Measurements from ENCODE around the gene ITGAD.

Gene ITGAD

DNA sequence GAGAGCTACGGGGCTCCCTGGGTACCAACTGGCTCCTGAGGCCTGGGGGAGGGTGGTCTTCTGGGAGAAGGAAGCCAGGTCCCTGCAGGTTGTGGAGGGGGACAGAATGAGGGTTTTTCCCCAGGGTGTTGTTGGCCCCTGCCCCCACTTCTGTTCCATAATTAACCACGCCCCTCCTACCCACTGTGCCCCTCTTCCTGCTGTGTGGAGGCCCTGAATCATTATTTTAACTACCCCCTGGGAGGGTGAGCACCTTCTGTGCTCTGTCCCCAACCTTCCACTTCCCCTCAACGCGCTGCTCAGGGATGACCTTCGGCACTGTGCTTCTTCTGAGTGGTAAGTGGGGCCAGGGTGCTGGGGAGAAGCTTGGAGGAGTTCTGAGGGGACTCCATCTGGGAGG, at the start of gene ITGAD:
Gene ITGAD, plus strand, starts transcription at position 280 of the 400 bp plus-strand sequence. Its CDS starts 26 bp downstream, at position 306.
- H3K36me3 Mint-ChIP-seq (ENCODE audit: low read depth) = no peaks in the 10 kb centered on the region
- peaks cover 15% of the 10 kb centered on the region for H3K27me3 Mint-ChIP-seq
- H3K27ac Mint-ChIP-seq = no peak within 1 kb of the TSS
- H3K9me3 Mint-ChIP-seq = no peaks in the 10 kb centered on the region
- no peak within 1 kb of the TSS for H3K4me3 Mint-ChIP-seq
- H3K4me1 Mint-ChIP-seq (ENCODE audit: low read depth) = no peaks in the 10 kb centered on the region

DNA sequence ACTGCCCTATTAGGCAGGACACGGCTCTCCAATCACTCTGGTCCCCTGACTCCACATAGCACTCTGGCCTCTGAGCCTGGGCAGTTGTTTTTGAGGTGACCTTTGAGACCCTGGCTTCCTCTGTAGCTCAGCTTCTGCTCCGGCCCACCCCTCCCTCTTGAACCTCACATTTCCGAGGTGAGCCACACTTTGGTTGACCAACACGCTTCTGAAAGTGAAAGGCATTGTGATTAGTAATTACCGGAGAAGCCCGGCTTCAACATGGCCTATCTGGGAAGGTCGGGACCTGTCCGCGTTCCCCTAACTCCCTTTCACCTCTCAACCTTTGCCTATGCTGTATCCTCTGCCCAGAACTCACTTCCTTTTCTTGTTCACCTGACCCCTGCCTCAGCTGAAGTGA, 48.4 kb upstream of the ITGAD start:
- peak overlapping the region; percentile 37 for H3K4me3 Mint-ChIP-seq
- peaks cover 17% of the 10 kb centered on the region for H3K4me1 Mint-ChIP-seq (ENCODE audit: low read depth)

DNA sequence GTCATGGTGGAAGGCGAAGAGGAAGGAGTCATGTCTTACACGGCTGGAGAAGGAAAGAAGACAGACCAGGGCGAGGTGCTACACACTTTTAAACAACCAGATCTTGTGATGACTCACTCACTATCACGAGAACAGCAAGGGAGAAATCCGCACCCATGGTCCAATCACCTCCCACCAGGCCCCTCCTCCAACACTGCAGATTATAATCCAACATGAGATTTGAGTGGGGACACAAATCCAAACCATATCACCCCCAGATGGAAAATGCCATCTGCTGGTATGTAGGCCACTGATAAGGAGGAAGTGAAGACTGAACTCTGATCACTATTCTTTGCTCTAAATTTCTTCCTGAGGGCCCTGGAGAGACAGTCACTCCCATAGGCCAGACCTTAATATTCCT, 45.7 kb upstream of the ITGAD start:
- no peak overlapping the region for H3K27ac Mint-ChIP-seq
- H3K27me3 Mint-ChIP-seq = peaks cover under 1% of the 10 kb centered on the region
- no peak overlapping the region for H3K4me3 Mint-ChIP-seq
- peaks cover 37% of the 10 kb centered on the region for H3K4me1 Mint-ChIP-seq (ENCODE audit: low read depth)
- no peaks in the 10 kb centered on the region for H3K36me3 Mint-ChIP-seq (ENCODE audit: low read depth)
- no peaks in the 10 kb centered on the region for H3K9me3 Mint-ChIP-seq

More for the DNA sequence above, 48.4 kb upstream of the ITGAD start:
- H3K36me3 Mint-ChIP-seq (ENCODE audit: low read depth) = no peaks in the 10 kb centered on the region
- no peaks in the 10 kb centered on the region for H3K9me3 Mint-ChIP-seq
- H3K27me3 Mint-ChIP-seq = peaks cover 3% of the 10 kb centered on the region
- no peak overlapping the region for H3K27ac Mint-ChIP-seq

DNA sequence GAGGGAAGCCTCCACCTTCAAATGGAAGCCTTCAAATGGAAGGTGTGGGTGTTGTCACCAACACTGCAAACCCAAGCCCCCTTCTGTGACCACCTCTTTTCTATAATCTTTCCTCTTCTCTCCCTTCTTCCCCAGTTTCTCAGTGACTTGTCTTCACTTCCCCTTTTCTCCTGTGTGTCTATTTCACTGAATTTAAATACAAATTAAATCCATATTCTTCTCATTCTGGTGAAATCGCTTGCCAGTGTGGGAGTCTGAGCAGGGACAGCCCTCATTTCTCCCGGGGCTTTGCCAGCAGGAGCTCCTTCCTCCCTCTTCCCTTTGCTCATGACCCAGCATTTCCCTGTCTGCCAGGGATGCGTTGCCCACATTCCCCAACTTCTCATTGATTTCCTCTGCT, 44.6 kb upstream of the ITGAD start:
- Mint-ChIP-seq H3K4me3 (no peak overlapping the region), H3K27ac (no peak overlapping the region), H3K36me3 (ENCODE audit: low read depth) (no peaks in the 10 kb centered on the region), H3K27me3 (no peaks in the 10 kb centered on the region), H3K9me3 (no peaks in the 10 kb centered on the region), H3K4me1 (ENCODE audit: low read depth) (peaks cover 46% of the 10 kb centered on the region)

DNA sequence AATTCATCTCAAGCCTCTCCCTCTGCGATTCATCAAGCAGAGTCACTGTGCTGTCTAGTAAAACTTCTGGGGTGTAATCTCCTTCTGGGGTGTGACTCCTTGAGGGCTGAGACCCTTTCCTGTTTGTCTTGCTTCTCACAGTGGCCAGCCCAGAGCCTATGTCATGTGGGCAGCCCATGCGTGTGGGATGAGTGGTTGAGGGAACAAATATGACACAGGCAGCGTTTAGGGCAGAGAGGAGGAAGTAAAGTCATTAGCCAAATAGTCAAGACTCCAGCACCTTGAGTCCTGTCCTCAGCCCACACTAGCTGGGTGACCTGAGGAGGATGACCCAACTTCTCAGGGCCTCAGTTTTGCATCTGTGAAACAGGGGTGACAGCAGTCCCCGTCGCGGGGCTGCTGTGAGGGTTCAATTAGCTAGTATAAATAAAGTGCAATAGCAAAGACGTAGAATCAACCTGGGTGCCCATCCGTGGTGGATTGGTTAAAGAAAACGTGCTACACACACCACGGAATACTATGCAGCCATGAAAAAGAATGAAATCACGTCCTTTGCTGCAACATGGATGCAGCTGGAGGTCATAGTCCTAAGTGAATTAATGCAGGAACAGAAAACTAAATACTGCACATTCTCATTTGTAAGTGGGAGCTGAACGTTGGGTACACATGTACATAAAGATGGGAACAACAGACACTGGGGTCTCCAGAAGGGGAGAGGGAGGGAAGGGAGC, 42.7 kb upstream of the ITGAD start:
- H3K9me3 Mint-ChIP-seq = no peaks in the 10 kb centered on the region
- peaks cover 53% of the 10 kb centered on the region for H3K4me1 Mint-ChIP-seq (ENCODE audit: low read depth)
- peak overlapping the region; percentile 3 for H3K27ac Mint-ChIP-seq
- H3K4me3 Mint-ChIP-seq = no peak overlapping the region
- H3K36me3 Mint-ChIP-seq (ENCODE audit: low read depth) = no peaks in the 10 kb centered on the region
- H3K27me3 Mint-ChIP-seq = no peaks in the 10 kb centered on the region

DNA sequence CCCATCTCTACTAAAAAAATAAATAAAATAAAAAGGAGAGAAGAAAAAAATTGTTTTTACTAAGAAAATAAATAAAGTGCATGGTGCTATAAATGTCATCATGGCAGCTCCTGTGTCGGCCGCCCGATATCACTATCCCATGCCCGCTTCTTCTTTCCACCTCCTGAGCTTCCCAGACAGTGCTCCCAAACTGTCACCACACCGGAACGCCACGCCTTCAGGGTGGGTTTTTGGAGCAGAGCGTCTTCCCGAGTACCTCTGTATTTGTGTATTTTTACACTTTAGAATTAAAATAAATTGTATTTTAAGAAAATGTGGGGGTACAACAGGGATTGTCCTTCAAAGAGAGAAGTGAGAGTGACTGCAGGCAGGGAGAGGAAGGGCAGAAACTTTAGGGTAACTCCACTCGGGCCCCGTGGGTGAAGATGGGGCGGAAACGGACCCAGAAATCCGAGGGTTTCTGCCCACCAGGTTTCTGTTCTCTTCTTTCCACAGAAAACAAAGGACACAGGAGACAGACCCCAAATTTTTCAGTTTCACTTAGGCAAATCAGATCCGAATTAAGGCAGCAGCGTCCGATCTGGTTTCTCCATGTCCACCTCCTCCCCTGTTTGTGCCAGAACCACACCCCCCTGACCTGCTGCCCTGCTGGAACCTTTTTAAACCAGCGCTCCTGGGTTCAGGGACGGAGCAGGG, 41.7 kb upstream of the ITGAD start:
- Mint-ChIP-seq H3K36me3 (ENCODE audit: low read depth) (no peaks in the 10 kb centered on the region), H3K4me1 (ENCODE audit: low read depth) (peaks cover 59% of the 10 kb centered on the region), H3K9me3 (no peaks in the 10 kb centered on the region), H3K4me3 (peak overlapping the region; percentile 49), H3K27me3 (no peaks in the 10 kb centered on the region), H3K27ac (peak overlapping the region; percentile 87)

DNA sequence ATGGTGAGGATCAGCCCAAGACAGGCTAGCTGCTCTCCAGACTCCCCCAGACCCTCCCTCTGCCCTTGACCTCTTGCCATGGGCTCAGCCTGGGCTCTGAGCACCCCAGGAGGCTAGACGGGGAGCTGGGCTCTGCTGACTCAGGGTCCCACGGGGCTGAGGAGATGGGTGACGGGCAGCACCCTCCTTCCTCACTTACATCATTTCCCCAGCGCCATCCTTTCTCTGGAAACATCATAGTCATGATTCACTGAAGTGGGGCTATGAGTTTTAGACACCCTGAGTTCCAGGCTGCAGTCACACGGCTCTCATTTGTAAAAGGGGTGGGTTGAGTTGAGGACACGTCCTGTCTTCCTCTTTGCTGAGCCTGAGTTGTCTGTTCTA, 41.2 kb upstream of the ITGAD start:
- H3K27me3 Mint-ChIP-seq = no peaks in the 10 kb centered on the region
- H3K4me1 Mint-ChIP-seq (ENCODE audit: low read depth) = peaks cover 63% of the 10 kb centered on the region
- no peaks in the 10 kb centered on the region for H3K9me3 Mint-ChIP-seq
- peak overlapping the region; percentile 49 for H3K4me3 Mint-ChIP-seq
- H3K27ac Mint-ChIP-seq = peak overlapping the region; percentile 87
- H3K36me3 Mint-ChIP-seq (ENCODE audit: low read depth) = no peaks in the 10 kb centered on the region

DNA sequence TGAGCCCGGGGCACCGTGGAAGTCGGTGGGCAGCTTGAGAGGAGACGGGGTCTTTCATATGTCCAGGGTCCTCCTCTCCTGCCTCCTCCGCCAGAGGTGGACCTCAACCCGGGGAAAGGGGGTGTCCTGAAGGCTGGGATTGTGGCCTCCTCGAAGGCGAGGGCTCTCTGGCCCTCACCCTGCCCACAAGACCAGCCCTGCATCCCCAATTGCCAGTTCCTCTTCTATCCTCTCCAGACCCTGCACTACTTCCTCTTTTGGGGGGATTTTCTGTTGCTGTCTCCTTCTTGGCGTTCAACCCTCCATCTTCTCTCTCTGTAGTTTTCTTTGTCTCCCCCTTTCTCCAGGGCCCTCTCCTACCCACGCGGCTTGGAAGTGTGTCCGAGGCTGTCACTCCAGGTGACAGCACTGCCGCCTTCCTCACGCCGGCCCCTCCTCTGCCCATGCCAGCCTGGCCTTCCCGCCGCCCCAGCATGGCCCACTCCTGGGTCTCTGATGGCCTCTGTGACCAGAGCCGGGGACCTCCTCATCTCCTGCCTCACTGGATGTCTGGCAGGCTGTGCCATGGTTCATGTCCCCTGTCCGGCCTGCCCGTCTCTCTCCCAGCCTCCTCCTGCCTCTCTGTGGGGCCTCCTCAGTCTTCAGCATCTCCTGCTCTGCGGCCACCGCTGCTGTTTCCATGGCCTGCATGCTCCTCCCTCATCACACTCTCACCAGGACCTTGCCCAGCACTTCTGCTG, 40.6 kb upstream of the ITGAD start:
- Mint-ChIP-seq H3K36me3 (ENCODE audit: low read depth) (no peaks in the 10 kb centered on the region), H3K27ac (peak overlapping the region; percentile 87), H3K9me3 (no peaks in the 10 kb centered on the region), H3K27me3 (no peaks in the 10 kb centered on the region), H3K4me3 (peak overlapping the region; percentile 49), H3K4me1 (ENCODE audit: low read depth) (peaks cover 67% of the 10 kb centered on the region)

DNA sequence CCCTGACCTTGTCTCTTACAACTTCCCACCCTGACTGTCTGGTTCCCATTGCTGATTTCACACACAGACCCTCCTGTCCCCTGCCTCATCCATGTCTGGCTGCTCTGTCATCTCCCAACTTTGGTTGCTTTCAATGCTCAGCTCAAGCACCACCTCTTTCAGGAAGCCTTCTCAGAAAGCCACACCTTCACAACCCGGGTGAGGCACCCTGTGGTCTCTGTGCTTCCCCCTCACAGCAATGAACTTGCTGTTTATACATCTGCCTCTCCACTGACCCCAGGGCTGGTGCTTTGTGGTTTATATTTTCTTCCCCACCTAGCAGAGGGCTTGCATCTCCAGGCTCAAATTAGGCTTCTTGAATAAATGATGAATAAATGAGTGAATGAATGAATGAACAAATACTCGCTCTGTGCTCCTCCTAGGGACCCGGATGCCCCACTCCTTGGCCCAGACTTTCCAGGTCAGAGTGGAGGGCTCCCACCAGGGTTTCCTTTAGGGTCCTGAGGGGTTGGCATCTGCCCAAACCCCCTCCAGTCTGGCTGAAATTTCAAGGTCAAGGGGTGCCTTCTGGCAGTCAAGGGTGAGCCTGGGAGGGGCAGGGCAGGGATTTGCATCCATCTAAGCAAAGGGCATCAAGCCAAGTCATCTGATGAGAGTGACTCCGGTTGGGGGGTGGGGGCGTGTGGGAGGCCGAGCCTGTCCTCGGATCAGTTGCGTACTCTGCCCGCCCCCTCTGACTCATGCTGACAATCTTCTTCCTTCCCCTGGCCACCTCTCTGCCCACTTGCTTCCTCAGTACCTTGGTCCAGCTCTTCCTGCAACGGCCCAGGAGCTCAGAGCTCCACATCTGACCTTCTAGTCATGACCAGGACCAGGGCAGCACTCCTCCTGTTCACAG, 38.5 kb upstream of the ITGAD start, which contains the start of gene ITGAX:
Gene ITGAX, plus strand, starts transcription at position 783 of the 898 bp plus-strand sequence. Its CDS starts 79 bp downstream, at position 862.
- H3K4me3 Mint-ChIP-seq = peak within 1 kb of the TSS; percentile 50
- H3K27me3 Mint-ChIP-seq = no peaks in the 10 kb centered on the region
- peaks cover 67% of the 10 kb centered on the region for H3K4me1 Mint-ChIP-seq (ENCODE audit: low read depth)
- no peaks in the 10 kb centered on the region for H3K9me3 Mint-ChIP-seq
- peak within 1 kb of the TSS; percentile 79 for H3K27ac Mint-ChIP-seq
- H3K36me3 Mint-ChIP-seq (ENCODE audit: low read depth) = no peaks in the 10 kb centered on the region

DNA sequence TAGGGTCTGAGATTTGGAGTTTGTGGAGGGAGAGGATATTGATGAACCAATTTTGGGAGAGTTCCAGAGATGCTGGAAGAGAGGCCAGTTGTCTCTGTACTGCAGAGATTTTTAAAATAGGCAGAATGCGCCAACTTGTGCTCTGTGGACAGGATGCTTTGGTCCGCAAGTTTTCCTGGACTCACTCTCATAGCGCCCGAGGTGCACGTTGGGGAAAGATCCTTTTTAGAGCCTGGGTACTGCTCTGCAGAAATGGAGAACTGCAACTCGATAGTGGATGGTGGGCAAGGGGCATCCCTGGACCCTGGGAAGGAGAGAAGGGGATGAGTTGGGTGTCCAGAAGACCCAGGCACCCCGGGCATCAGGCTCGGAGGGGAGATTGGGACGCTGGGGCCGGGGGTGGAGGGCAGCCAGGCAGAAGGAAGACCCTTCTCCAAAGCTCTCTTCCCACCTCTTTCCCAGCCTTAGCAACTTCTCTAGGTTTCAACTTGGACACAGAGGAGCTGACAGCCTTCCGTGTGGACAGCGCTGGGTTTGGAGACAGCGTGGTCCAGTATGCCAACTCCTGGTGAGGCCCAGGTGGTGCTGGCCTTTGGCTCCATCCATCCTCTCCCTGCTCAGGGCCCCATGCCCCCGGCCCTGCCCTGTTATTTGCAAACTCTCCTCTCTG, 37.6 kb upstream of the ITGAD start:
- no peaks in the 10 kb centered on the region for H3K27me3 Mint-ChIP-seq
- peak overlapping the region; percentile 79 for H3K27ac Mint-ChIP-seq
- H3K4me1 Mint-ChIP-seq (ENCODE audit: low read depth) = peaks cover 62% of the 10 kb centered on the region
- H3K9me3 Mint-ChIP-seq = no peaks in the 10 kb centered on the region
- no peaks in the 10 kb centered on the region for H3K36me3 Mint-ChIP-seq (ENCODE audit: low read depth)
- peak overlapping the region; percentile 50 for H3K4me3 Mint-ChIP-seq

DNA sequence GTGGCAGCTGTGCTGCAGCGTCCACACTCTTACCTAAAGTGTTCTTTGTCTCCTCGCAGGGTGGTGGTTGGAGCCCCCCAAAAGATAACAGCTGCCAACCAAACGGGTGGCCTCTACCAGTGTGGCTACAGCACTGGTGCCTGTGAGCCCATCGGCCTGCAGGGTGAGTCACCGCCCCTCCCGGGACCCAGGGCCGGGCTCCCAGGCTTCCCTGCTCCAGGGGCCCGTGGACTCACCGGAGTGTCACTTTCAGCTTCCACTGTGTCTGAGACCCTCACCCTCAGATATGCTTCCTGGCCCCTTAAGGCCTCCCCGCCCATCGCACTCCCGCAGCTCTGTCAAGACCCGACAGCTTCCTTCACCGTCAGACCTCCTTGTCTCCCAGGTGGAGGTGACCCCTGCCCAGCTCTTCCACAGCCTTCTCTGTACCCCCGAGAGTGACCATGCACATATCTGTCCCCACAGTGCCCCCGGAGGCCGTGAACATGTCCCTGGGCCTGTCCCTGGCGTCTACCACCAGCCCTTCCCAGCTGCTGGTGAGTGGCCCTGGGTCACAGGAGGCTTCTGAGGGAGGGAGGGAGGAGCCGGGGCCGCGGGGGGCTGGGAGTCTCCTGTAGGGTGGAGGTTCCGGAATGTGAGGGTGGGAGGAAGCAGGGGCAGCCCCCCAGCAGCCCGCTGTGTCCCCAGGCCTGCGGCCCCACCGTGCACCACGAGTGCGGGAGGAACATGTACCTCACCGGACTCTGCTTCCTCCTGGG, 36.4 kb upstream of the ITGAD start:
- Mint-ChIP-seq H3K27me3 (no peaks in the 10 kb centered on the region), H3K9me3 (no peaks in the 10 kb centered on the region), H3K36me3 (ENCODE audit: low read depth) (no peaks in the 10 kb centered on the region), H3K4me1 (ENCODE audit: low read depth) (peaks cover 55% of the 10 kb centered on the region), H3K4me3 (peak overlapping the region; percentile 47), H3K27ac (no peak overlapping the region)

DNA sequence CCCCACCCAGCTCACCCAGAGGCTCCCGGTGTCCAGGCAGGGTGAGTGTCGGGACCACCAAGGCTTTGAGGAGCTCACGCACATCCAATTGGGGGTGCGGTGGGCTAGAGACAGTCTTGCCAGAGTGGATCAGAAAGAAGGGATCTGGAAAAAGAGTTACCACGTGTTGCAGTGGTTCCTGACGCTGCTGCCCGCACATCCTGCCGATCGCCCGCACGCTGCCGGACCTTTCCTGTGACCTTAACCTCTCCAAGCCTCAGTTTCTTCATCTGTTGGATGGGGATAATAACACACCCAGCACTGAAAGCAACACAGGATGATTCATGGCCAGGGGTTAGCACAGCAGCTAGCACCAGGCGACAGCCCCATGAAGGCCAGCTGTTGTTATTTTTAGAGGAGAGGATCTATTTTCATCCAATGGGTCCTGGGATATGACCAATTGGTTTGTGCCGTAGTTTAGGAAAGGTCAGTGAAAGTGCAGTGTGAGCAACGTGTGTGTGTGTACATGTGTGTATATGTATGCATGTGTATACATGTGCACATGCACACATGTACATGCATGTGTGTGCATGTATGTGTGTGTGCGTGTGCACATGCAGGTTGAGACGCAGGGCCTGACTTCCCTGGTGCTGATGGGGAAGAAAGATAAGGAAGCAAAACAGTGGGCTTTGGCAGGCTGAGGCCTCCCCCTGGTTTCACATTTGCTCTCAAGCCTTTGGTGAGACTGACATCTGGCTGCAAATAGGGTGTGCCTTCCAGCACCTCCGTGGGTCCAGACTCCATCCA, 35.6 kb upstream of the ITGAD start:
- no peak overlapping the region for H3K27ac Mint-ChIP-seq
- no peaks in the 10 kb centered on the region for H3K36me3 Mint-ChIP-seq (ENCODE audit: low read depth)
- H3K4me3 Mint-ChIP-seq = no peak overlapping the region
- no peaks in the 10 kb centered on the region for H3K27me3 Mint-ChIP-seq
- no peaks in the 10 kb centered on the region for H3K9me3 Mint-ChIP-seq
- peaks cover 47% of the 10 kb centered on the region for H3K4me1 Mint-ChIP-seq (ENCODE audit: low read depth)

DNA sequence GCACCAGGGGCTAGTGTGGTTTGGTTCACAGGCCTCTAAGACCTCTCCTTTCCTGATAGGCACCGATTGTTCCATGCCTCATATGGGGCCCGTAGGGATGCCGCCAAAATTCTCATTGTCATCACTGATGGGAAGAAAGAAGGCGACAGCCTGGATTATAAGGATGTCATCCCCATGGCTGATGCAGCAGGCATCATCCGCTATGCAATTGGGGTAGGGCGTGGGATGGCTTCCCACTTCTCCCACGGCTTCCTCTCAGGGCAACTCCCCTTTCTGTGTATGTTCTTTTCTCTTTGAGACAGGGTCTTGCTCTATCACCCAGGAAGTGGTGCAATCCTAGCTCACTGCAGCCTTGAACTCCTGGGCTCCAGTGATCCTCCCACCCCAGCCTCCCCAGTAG, 32.9 kb upstream of the ITGAD start:
- no peaks in the 10 kb centered on the region for H3K36me3 Mint-ChIP-seq (ENCODE audit: low read depth)
- H3K27ac Mint-ChIP-seq = no peak overlapping the region
- H3K27me3 Mint-ChIP-seq = no peaks in the 10 kb centered on the region
- no peak overlapping the region for H3K4me3 Mint-ChIP-seq
- no peaks in the 10 kb centered on the region for H3K9me3 Mint-ChIP-seq
- H3K4me1 Mint-ChIP-seq (ENCODE audit: low read depth) = peaks cover 32% of the 10 kb centered on the region

Data from stimulated activated naive CD8-positive, alpha-beta T cell treated with anti-CD3 and anti-CD28 coated beads, Interleukin-15, Interleukin-2, amounts not matched to agents 100 ng/mL and 50 ng/mL, for 24 hours (primary cell).